Caco-2 (cell line): ENCODE data around the gene XXYLT1. TPM values are rescaled to one million over a fixed set of nuclear protein-coding genes. Genes with fewer than 3 reads are reported as not detected.

Source experiments
- BruUV-seq: library from RNA; stranded (reverse); fragments of 400-500 nt; replicated peaks from 2 replicates; lab custom pipeline; 2021; lab: Mats Ljungman, UMichigan
- CTCF ChIA-PET: fragments of 300-600 bp; sonication (Branson Sonifier 250); formaldehyde crosslinking; loops from one replicate; lab custom pipeline; 2022; ENCODE audit warnings: antibody characterized with exemption; lab: Charles Lee
- POLR2A ChIA-PET: fragments of 300-600 bp; sonication (Branson Sonifier 250); formaldehyde crosslinking; loops from one replicate; lab custom pipeline; 2022; ENCODE audit warnings: antibody characterized with exemption; lab: Charles Lee
- DNase-seq, 2 experiments: peaks; one replicate each; pipeline versions ENCODE4 v3.0.0 to v3.0.0-alpha.2; 2020 to 2022
- H3K27me3 ChIP-seq: replicated peaks from 2 replicates; pipeline ENCODE4 v1.6.0; 2011; ENCODE audit warnings: low read length; ENCODE audit not compliant: control insufficient read depth, insufficient read depth
- H3K36me3 ChIP-seq: 2 replicates; pipeline ENCODE4 v1.5.1; 2011; ENCODE audit warnings: low read length; ENCODE audit not compliant: control insufficient read depth, insufficient read depth
- H3K4me1 ChIP-seq: fragments of 250-450 bp; sonication (Bioruptor Pico); 2 replicates; pipeline ENCODE4 v1.5.1; 2020; ENCODE audit warnings: mild to moderate bottlenecking
- H3K4me3 ChIP-seq: 2 replicates; pipeline ENCODE4 v1.5.1; 2011; ENCODE audit warnings: low read depth, mild to moderate bottlenecking, control low read depth, low read length
- H3K9me3 ChIP-seq: fragments of 250-450 bp; sonication (Bioruptor Pico); 2 replicates; pipeline ENCODE4 v1.5.1; 2020; ENCODE audit warnings: mild to moderate bottlenecking, moderate library complexity
- H3K27ac Mint-ChIP-seq: one replicate; pipeline ENCODE4 v1.8.0; 2022; ENCODE audit warnings: mixed read lengths; ENCODE audit not compliant: unreplicated experiment
- H3K27me3 Mint-ChIP-seq: one replicate; pipeline ENCODE4 v1.8.0; 2022; ENCODE audit warnings: mixed read lengths; ENCODE audit not compliant: insufficient read depth, unreplicated experiment
- H3K36me3 Mint-ChIP-seq: one replicate; pipeline ENCODE4 v1.8.0; 2022; ENCODE audit warnings: mild to moderate bottlenecking, mixed read lengths; ENCODE audit not compliant: insufficient read depth, unreplicated experiment
- H3K4me1 Mint-ChIP-seq: one replicate; pipeline ENCODE4 v1.8.0; 2022; ENCODE audit warnings: low read depth, mixed read lengths; ENCODE audit not compliant: unreplicated experiment
- H3K4me3 Mint-ChIP-seq: one replicate; pipeline ENCODE4 v1.8.0; 2022; ENCODE audit warnings: mild to moderate bottlenecking, moderate library complexity, mixed read lengths; ENCODE audit not compliant: unreplicated experiment
- H3K9me3 Mint-ChIP-seq: one replicate; pipeline ENCODE4 v1.8.0; 2022; ENCODE audit warnings: mixed read lengths; ENCODE audit not compliant: unreplicated experiment
- intact Hi-C: fragments of 100-400 bp; cut with micrococcal nuclease; formaldehyde crosslinking; loops from one replicate; pipeline ENCODE4 v1.10.0; 2022; ENCODE audit not compliant: unreplicated experiment
- total RNA-seq: library from RNA; stranded (reverse); gene quantifications from 2 replicates; pipeline ENCODE4 v1.2.3, GENCODE V29; 2022
- TF ChIP-seq, protein P1 (sequence below), 2 experiments: fragments of 200-600 bp in 1 of 2; IDR thresholded peaks; 1 replicate in 1 of 2; 2 replicates in 1 of 2; pipeline versions ENCODE4 v1.5.1 to v1.8.0; 2011 to 2022; ENCODE audit warnings: antibody characterized with exemption in 1 of 2, control low read depth in 1 of 2, inconsistent platforms in 1 of 2, low read depth in 1 of 2, low read length in 1 of 2, mild to moderate bottlenecking in 1 of 2, moderate library complexity in 1 of 2; ENCODE audit not compliant: insufficient read depth in 1 of 2, severe bottlenecking in 1 of 2, unreplicated experiment in 1 of 2

XXYLT1 gene
- total RNA-seq, 1 experiment from 2014 or later: 14.2 TPM

DNA sequence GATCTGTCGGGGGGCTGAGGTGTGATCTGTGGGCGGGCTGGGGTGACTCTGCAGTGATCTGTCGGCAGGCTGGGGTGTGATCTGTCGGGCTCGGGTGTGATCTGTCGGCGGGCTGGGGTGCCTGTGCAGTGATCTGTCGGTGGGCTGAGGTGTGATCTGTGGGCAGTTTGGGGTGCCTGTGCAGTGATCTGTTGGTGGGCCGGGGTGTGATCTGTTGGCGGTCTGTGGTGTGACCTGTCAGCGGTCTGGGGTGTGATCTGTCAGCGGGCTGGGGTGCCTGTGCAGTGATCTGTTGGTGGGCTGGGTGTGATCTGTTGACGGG is 205.1 kb downstream of the XXYLT1 start:
- DNase-seq: no peak
- H3K4me1 ChIP-seq: peaks cover 38% of the 10 kb centered on the region
- H3K27ac Mint-ChIP-seq: no peak overlapping the region
- H3K4me3 Mint-ChIP-seq: no peak overlapping the region
- POLR2A ChIA-PET: no interaction called here
- CTCF ChIA-PET: no interaction called here
- H3K36me3 Mint-ChIP-seq: peaks cover 6% of the 10 kb centered on the region
- TF ChIP-seq, protein P1, sequence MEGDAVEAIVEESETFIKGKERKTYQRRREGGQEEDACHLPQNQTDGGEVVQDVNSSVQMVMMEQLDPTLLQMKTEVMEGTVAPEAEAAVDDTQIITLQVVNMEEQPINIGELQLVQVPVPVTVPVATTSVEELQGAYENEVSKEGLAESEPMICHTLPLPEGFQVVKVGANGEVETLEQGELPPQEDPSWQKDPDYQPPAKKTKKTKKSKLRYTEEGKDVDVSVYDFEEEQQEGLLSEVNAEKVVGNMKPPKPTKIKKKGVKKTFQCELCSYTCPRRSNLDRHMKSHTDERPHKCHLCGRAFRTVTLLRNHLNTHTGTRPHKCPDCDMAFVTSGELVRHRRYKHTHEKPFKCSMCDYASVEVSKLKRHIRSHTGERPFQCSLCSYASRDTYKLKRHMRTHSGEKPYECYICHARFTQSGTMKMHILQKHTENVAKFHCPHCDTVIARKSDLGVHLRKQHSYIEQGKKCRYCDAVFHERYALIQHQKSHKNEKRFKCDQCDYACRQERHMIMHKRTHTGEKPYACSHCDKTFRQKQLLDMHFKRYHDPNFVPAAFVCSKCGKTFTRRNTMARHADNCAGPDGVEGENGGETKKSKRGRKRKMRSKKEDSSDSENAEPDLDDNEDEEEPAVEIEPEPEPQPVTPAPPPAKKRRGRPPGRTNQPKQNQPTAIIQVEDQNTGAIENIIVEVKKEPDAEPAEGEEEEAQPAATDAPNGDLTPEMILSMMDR (IDR thresholded peaks at IDR 0.05; ENCODE audit: insufficient read depth in 1 of 2, low read depth in 1 of 2, low read length in 1 of 2, severe bottlenecking in 1 of 2, unreplicated experiment in 1 of 2): no peak
- no peaks in the 10 kb centered on the region for H3K27me3 Mint-ChIP-seq
- no peaks in the 10 kb centered on the region for H3K27me3 ChIP-seq
- H3K36me3 ChIP-seq: peaks cover 2% of the 10 kb centered on the region; the same call in 1 of the 2 replicates
- no peak overlapping the region for H3K4me3 ChIP-seq
- H3K9me3 Mint-ChIP-seq: no peaks in the 10 kb centered on the region
- H3K4me1 Mint-ChIP-seq: peaks cover 14% of the 10 kb centered on the region
- BruUV-seq: no TSS peak
- intact Hi-C loops: no loop called here
- no peaks in the 10 kb centered on the region for H3K9me3 ChIP-seq

DNA sequence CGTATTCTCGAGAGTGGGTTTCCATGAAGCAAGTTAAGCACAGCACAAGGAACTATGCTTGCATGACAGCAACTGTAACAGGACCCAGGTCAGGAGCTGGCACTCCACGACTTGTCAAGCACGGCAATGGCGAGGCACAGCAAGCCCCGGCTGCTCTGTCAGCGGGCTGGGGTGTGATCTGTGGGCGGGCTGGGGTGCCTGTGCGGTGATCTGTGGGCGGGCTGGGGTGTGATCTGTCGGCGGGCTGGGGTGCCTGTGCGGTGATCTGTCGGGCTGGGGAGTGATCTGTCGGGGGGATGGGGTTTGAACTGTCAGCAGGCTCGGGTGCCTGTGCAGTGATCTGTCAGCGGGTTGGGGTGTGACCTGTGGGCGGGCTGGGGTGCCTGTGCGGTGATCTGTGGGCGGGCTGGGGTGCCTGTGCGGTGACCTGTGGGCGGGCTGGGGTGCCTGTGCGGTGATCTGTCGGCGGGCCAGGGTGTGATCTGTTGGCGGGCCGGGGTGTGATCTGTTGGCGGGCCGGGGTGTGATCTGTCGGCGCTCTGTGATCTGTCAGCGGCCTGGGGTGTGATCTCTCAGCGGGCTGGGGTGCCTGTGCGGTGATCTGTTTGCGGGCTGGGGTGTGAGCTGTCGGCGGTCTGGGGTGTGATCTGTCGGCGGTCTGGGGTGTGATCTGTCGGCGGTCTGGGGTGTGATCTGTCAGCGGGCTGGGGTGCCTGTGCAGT is 205.7 kb downstream of the XXYLT1 start:
- Mint-ChIP-seq H3K36me3 (peaks cover 6% of the 10 kb centered on the region), H3K27ac (no peak overlapping the region), H3K4me1 (peaks cover 9% of the 10 kb centered on the region), H3K27me3 (no peaks in the 10 kb centered on the region), H3K4me3 (no peak overlapping the region), H3K9me3 (no peaks in the 10 kb centered on the region)
- no peaks in the 10 kb centered on the region for H3K9me3 ChIP-seq
- peaks cover 33% of the 10 kb centered on the region for H3K4me1 ChIP-seq
- TF ChIP-seq, protein P1 (IDR thresholded peaks at IDR 0.05; ENCODE audit: insufficient read depth in 1 of 2, low read depth in 1 of 2, low read length in 1 of 2, severe bottlenecking in 1 of 2, unreplicated experiment in 1 of 2): no peak
- CTCF ChIA-PET: no interaction called here
- intact Hi-C loops: no loop called here
- H3K36me3 ChIP-seq: peaks cover 2% of the 10 kb centered on the region; the same call in 1 of the 2 replicates
- no peak overlapping the region for H3K4me3 ChIP-seq
- BruUV-seq: no TSS peak
- no peaks in the 10 kb centered on the region for H3K27me3 ChIP-seq
- POLR2A ChIA-PET: no interaction called here
- no peak for DNase-seq

DNA sequence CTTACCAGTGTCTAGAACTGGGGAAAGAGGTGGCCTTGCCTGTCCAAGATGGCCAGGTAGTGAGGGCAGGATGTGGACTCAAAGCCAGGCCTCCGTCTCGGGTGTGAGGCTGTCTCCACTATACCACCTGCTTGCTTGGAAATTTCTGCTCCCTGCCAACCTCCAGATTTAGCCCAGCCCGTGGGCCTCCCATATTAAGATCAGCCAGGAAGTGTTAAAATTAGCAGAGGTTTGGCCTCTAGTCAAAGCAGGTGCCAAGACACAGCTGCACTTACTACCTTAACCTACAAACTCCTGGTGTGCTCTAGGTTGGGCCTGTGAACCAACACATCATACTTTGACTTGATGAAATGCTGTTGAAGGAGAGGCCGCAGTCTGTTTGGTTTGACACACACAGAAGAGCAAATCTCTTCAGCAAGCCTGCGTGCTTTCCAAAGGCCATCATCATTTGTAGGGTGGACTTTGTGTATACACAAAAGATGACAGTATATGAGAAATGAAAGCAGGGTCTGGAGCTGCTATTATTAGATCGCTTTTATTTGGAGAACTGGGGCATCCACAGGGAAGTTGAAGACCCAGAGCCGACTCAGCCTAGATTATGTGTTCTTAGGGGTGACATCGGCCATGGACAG is 206.5 kb downstream of the XXYLT1 start:
- no peaks in the 10 kb centered on the region for H3K9me3 ChIP-seq
- DNase-seq: no peak
- H3K36me3 Mint-ChIP-seq: peaks cover 6% of the 10 kb centered on the region
- peaks cover 7% of the 10 kb centered on the region for H3K4me1 Mint-ChIP-seq
- no TSS peak for BruUV-seq
- ChIA-PET CTCF (interaction anchor here (0.8 to 1.2 kb wide), 3 partner anchors 62 to 382 kb away, joined by 4 to 8 read pairs (median 5); partner anchors contain the start of gene XXYLT1), POLR2A (no interaction called here)
- peaks cover 32% of the 10 kb centered on the region for H3K4me1 ChIP-seq
- H3K4me3 Mint-ChIP-seq: no peak overlapping the region
- H3K27ac Mint-ChIP-seq: no peak overlapping the region
- H3K9me3 Mint-ChIP-seq: no peaks in the 10 kb centered on the region
- H3K27me3 ChIP-seq: no peaks in the 10 kb centered on the region
- H3K36me3 ChIP-seq: peaks cover 1% of the 10 kb centered on the region; the same call in 1 of the 2 replicates
- no peak overlapping the region for H3K4me3 ChIP-seq
- TF ChIP-seq, protein P1 (IDR thresholded peaks at IDR 0.05; ENCODE audit: insufficient read depth in 1 of 2, low read depth in 1 of 2, low read length in 1 of 2, severe bottlenecking in 1 of 2, unreplicated experiment in 1 of 2): no peak
- intact Hi-C loops: no loop called here
- H3K27me3 Mint-ChIP-seq: no peaks in the 10 kb centered on the region
